HEK293 (cell line): Measurements from ENCODE around the gene TNFRSF8.
A peak's percentile ranks its signal among the peaks of the same experiment; 100 is the strongest.

Source experiments
- CTCF ChIA-PET: fragments of 350-600 bp; formaldehyde crosslinking; extraction: SDS; loops from one replicate; lab custom pipeline; 2021; ENCODE audit warnings: antibody characterized with exemption; lab: Yijun Ruan, JAX
- POLR2A ChIA-PET: fragments of 300-600 bp; formaldehyde crosslinking; extraction: SDS; loops from one replicate; lab custom pipeline; 2020; ENCODE audit warnings: antibody characterized with exemption, inconsistent platforms; lab: Yijun Ruan, JAX
- H3K27ac ChIP-seq: fragments of 200-500 bp; sonication (Bioruptor generic); 2 replicates; pipeline ENCODE4 v1.5.1; 2014; ENCODE audit warnings: low read depth, low read length, control low read depth, inconsistent platforms; ENCODE audit errors: extremely low read depth
- H3K36me3 ChIP-seq, 2 experiments: fragments of 200-500 bp in 1 of 2; sonication (Bioruptor generic) in 1 of 2; 1 replicate in 1 of 2; 2 replicates in 1 of 2; pipeline ENCODE4 v1.5.1; 2014 to 2017; ENCODE audit warnings: inconsistent platforms in 2 of 2, low read length in 2 of 2; ENCODE audit not compliant: control insufficient read depth in 2 of 2, insufficient read depth in 1 of 2
- H3K4me1 ChIP-seq: fragments of 200-500 bp; sonication (Bioruptor generic); 2 replicates; pipeline ENCODE4 v1.5.1; 2014; ENCODE audit warnings: mild to moderate bottlenecking, low read length, inconsistent platforms; ENCODE audit not compliant: control insufficient read depth, insufficient read depth
- H3K4me3 ChIP-seq: 2 replicates; pipeline ENCODE4 v1.5.1; 2011; ENCODE audit warnings: low read depth, mild to moderate bottlenecking, control low read depth, low read length, moderate library complexity
- H3K9me3 ChIP-seq: fragments of 200-500 bp; sonication (Bioruptor generic); 2 replicates; pipeline ENCODE4 v1.5.1; 2014; ENCODE audit warnings: low read depth, low read length, inconsistent platforms; ENCODE audit not compliant: control insufficient read depth, insufficient read depth
- BCL11A ChIP-seq: fragments of 450-650 bp; formaldehyde crosslinking; IDR thresholded peaks from 2 replicates; pipeline ENCODE4 v1.5.1; 2016; ENCODE audit warnings: low read depth, missing biosample characterization, missing genetic modification characterization
- CTCF ChIP-seq: fragments of 450-650 bp; formaldehyde crosslinking; IDR thresholded peaks from 2 replicates; pipeline ENCODE4 v1.5.1; 2016; ENCODE audit warnings: missing biosample characterization, missing genetic modification characterization
- GLIS2 ChIP-seq: fragments of 450-650 bp; formaldehyde crosslinking; IDR thresholded peaks from 2 replicates; pipeline ENCODE4 v1.5.1; 2016; ENCODE audit warnings: missing biosample characterization, missing genetic modification characterization
- KLF10 ChIP-seq: fragments of 450-650 bp; IDR thresholded peaks from 2 replicates; pipeline ENCODE4 v1.5.1; 2018; ENCODE audit warnings: missing biosample characterization, mild to moderate bottlenecking, missing genetic modification characterization
- SCRT1 ChIP-seq: fragments of 450-650 bp; formaldehyde crosslinking; IDR thresholded peaks from 2 replicates; pipeline ENCODE4 v1.5.1; 2016; ENCODE audit warnings: missing biosample characterization, missing genetic modification characterization, borderline replicate concordance
- SCRT2 ChIP-seq: fragments of 450-650 bp; formaldehyde crosslinking; IDR thresholded peaks from 2 replicates; pipeline ENCODE4 v1.5.1; 2016; ENCODE audit warnings: missing biosample characterization, missing genetic modification characterization
- ZBTB20 ChIP-seq: fragments of 450-650 bp; formaldehyde crosslinking; IDR thresholded peaks from 2 replicates; pipeline ENCODE4 v1.5.1; 2016; ENCODE audit warnings: missing biosample characterization, missing genetic modification characterization
- ZEB2 ChIP-seq: fragments of 450-650 bp; formaldehyde crosslinking; IDR thresholded peaks from 2 replicates; pipeline ENCODE4 v1.5.1; 2016; ENCODE audit warnings: missing biosample characterization, missing genetic modification characterization
- ZNF140 ChIP-seq: fragments of 450-650 bp; formaldehyde crosslinking; IDR thresholded peaks from 2 replicates; pipeline ENCODE4 v1.5.1; 2016; ENCODE audit warnings: missing biosample characterization, missing genetic modification characterization
- ZNF157 ChIP-seq: fragments of 450-650 bp; formaldehyde crosslinking; IDR thresholded peaks from 2 replicates; pipeline ENCODE4 v1.5.1; 2016; ENCODE audit warnings: missing biosample characterization, missing genetic modification characterization
- ZNF449 ChIP-seq: fragments of 450-650 bp; formaldehyde crosslinking; IDR thresholded peaks from 2 replicates; pipeline ENCODE4 v1.5.1; 2017; ENCODE audit warnings: missing biosample characterization, mild to moderate bottlenecking, missing genetic modification characterization, moderate library complexity
- ZNF623 ChIP-seq: fragments of 450-650 bp; formaldehyde crosslinking; IDR thresholded peaks from 2 replicates; pipeline ENCODE4 v1.5.1; 2016; ENCODE audit warnings: missing biosample characterization, missing genetic modification characterization
- ZNF626 ChIP-seq: fragments of 450-650 bp; sonication (Bioruptor Pico); formaldehyde crosslinking; IDR thresholded peaks from 2 replicates; pipeline ENCODE4 v1.5.1; 2018; ENCODE audit warnings: missing biosample characterization, missing genetic modification characterization, inconsistent platforms
- ZNF658 ChIP-seq: fragments of 450-650 bp; formaldehyde crosslinking; IDR thresholded peaks from 2 replicates; pipeline ENCODE4; 2016; ENCODE audit warnings: missing biosample characterization, missing genetic modification characterization
- ZNF692 ChIP-seq: fragments of 450-650 bp; formaldehyde crosslinking; IDR thresholded peaks from 2 replicates; pipeline ENCODE4 v1.5.1; 2016; ENCODE audit warnings: missing biosample characterization, missing genetic modification characterization
- ZSCAN4 ChIP-seq: fragments of 450-650 bp; formaldehyde crosslinking; IDR thresholded peaks from 2 replicates; pipeline ENCODE4 v1.5.1; 2017; ENCODE audit warnings: missing biosample characterization, missing genetic modification characterization

TNFRSF8 gene

GRCh38 chr1:12052008-12052573, 11.0 kb upstream of the TNFRSF8 start (continued):
- TF ChIP-seq ZNF692 (tag by site-specific recombination) (peak; percentile 74), ZEB2 (tag by site-specific recombination) (peak; percentile 49; the same call in 1 of the 2 replicates), ZNF623 (tag by site-specific recombination) (no peak), ZNF658 (no peak), BCL11A (peak; percentile 54; the same call in 1 of the 2 replicates), CTCF (tag by site-specific recombination) (no peak), ZBTB20 (tag by site-specific recombination) (peak; percentile 71; the same call in 1 of the 2 replicates), GLIS2 (tag by site-specific recombination) (peak; percentile 51), KLF10 (peak; percentile 95), ZNF449 (tag by site-specific recombination) (no peak)

GRCh38 chr1:12052997-12053686, 10.0 kb upstream of the TNFRSF8 start:
- ChIA-PET CTCF (interaction anchor here (1.0 to 1.4 kb wide), 2 partner anchors 26 to 215 kb away, joined by 3 read pairs; no protein-coding TSS in a partner anchor), POLR2A (no interaction called here)
- TF ChIP-seq ZNF157 (tag by site-specific recombination) = no peak
- TF ChIP-seq SCRT1 (tag by site-specific recombination) = peak; percentile 86; the same call in 1 of the 2 replicates
- peak; percentile 88 for TF ChIP-seq SCRT2
- no peak for TF ChIP-seq ZNF626 (tag by site-specific recombination)
- no peaks in the 10 kb centered on the region for H3K36me3 ChIP-seq
- H3K4me1 ChIP-seq = no peaks in the 10 kb centered on the region
- H3K9me3 ChIP-seq = no peaks in the 10 kb centered on the region
- H3K4me3 ChIP-seq = no peak overlapping the region
- no peak overlapping the region for H3K27ac ChIP-seq

GRCh38 chr1:12053752-12054548, 9.2 kb upstream of the TNFRSF8 start:
- Histone ChIP-seq H3K36me3 (no peaks in the 10 kb centered on the region), H3K4me1 (no peaks in the 10 kb centered on the region)
- CTCF ChIA-PET = interaction anchor here (1.0 kb wide), 1 partner anchor 25 kb away, joined by 3 read pairs; no protein-coding TSS in a partner anchor
- TF ChIP-seq ZNF140 (tag by site-specific recombination) (no peak), ZSCAN4 (tag by site-specific recombination) (peak; percentile 95)
- TF ChIP-seq, all 188 proteins: peak for 1
- POLR2A ChIA-PET = no interaction called here
- H3K9me3 ChIP-seq = no peaks in the 10 kb centered on the region
- H3K4me3 ChIP-seq = no peak overlapping the region
- H3K27ac ChIP-seq = no peak overlapping the region
